HG03442 (cell line): ENCODE measurements around the gene SYTL2.
"Not testable (repeated sequence)": the region's sequence is repeated elsewhere in the genome, so short reads cannot be mapped to it uniquely, and the experiment has no call there.

Source experiments
- ATAC-seq: cut with Tn5 transposase; IDR thresholded peaks from one replicate; pipeline ENCODE4 v1.9.1; 2021; ENCODE audit warnings: mild to moderate bottlenecking, moderate library complexity; ENCODE audit not compliant: unreplicated experiment

SYTL2 gene

GRCh38 chr11:85810871-85811611 is at the start of gene SYTL2:
SYTL2 (minus strand) TSS chr11:85811141; CDS start chr11:85757725, 53,416 bp downstream.
- ATAC-seq: peak; percentile 85

- ATAC-seq: not testable (repeated sequence)
Measured at GRCh38 chr11:85859541-85859940, 48.6 kb upstream of the SYTL2 start.

GRCh38 chr11:85857098-85857497 is 46.2 kb upstream of the SYTL2 start:
- ATAC-seq: no peak

GRCh38 chr11:85855341-85855656 is 44.4 kb upstream of the SYTL2 start, which contains the start of gene CCDC83:
CCDC83 (plus strand) TSS chr11:85855383; CDS start chr11:85865124, 9,741 bp downstream.
- ATAC-seq: no peak

GRCh38 chr11:85854557-85855340 is 43.8 kb upstream of the SYTL2 start:
- peak; percentile 99 for ATAC-seq

- no peak for ATAC-seq
Measured at GRCh38 chr11:85854212-85854556, 43.2 kb upstream of the SYTL2 start.

- not testable (repeated sequence) for ATAC-seq
Measured at GRCh38 chr11:85853541-85853940, 42.6 kb upstream of the SYTL2 start.

GRCh38 chr11:85852754-85853153 is 41.8 kb upstream of the SYTL2 start:
- ATAC-seq: not testable (repeated sequence)

- no peak for ATAC-seq
Measured at GRCh38 chr11:85848556-85848955, 37.6 kb upstream of the SYTL2 start.

GRCh38 chr11:85848006-85848405 is 37.1 kb upstream of the SYTL2 start:
- no peak for ATAC-seq

GRCh38 chr11:85847436-85847835 is 36.5 kb upstream of the SYTL2 start:
- ATAC-seq: no peak

- ATAC-seq: no peak
Measured at GRCh38 chr11:85845124-85845631, 34.2 kb upstream of the SYTL2 start.

- ATAC-seq: peak; percentile 61
Measured at GRCh38 chr11:85844439-85845123, 33.6 kb upstream of the SYTL2 start.

- no peak for ATAC-seq
Measured at GRCh38 chr11:85843929-85844328, 33.0 kb upstream of the SYTL2 start.

GRCh38 chr11:85840932-85841331 is 30.0 kb upstream of the SYTL2 start:
- not testable (repeated sequence) for ATAC-seq

GRCh38 chr11:85835729-85836128 is 24.8 kb upstream of the SYTL2 start:
- no peak for ATAC-seq

GRCh38 chr11:85835263-85835662 is 24.3 kb upstream of the SYTL2 start:
- ATAC-seq: no peak

GRCh38 chr11:85831050-85831449 is 20.1 kb upstream of the SYTL2 start:
- ATAC-seq: no peak

GRCh38 chr11:85829172-85829571 is 18.2 kb upstream of the SYTL2 start:
- ATAC-seq: no peak

GRCh38 chr11:85828640-85828978 is 17.7 kb upstream of the SYTL2 start:
- no peak for ATAC-seq

GRCh38 chr11:85827748-85828639 is 17.1 kb upstream of the SYTL2 start:
- no peak for ATAC-seq
